Left ventricle myocardium superior (tissue), 1 donor: Measurements from ENCODE around the gene PCBP3. TPM values are rescaled to one million over a fixed set of nuclear protein-coding genes. Genes with fewer than 3 reads are reported as not detected.
"Not testable (repeated sequence)": the region's sequence is repeated elsewhere in the genome, so short reads cannot be mapped to it uniquely, and the experiment has no call there.

ENCODE experiments used
- ATAC-seq: fragments of 200-7000 bp; cut with Tn5 transposase; one replicate; pipeline ENCODE4 v1.9.1; 2020; ENCODE audit warnings: mild to moderate bottlenecking, moderate library complexity
- DNase-seq: peaks from one replicate; pipeline ENCODE4 v3.0.0-alpha.2; 2020
- intact Hi-C: fragments of 100-400 bp; cut with micrococcal nuclease; formaldehyde crosslinking; loops from one replicate; pipeline ENCODE4 v1.11.0; 2022
- total RNA-seq: library from RNA; stranded (reverse); fragmentation: NEBNext Ultra II Directional; extraction: Animal tissue kit (Norgen Biotek cat#: 25700); gene quantifications from one replicate; pipeline ENCODE4 v1.2.1, GENCODE V29; 2021
- donor health status: DM: no; HTN: yes; CAD: no; lungs with severe emphysema.

Gene PCBP3
- total RNA-seq, 1 donor from 2014 or later: 2.7 TPM

DNA sequence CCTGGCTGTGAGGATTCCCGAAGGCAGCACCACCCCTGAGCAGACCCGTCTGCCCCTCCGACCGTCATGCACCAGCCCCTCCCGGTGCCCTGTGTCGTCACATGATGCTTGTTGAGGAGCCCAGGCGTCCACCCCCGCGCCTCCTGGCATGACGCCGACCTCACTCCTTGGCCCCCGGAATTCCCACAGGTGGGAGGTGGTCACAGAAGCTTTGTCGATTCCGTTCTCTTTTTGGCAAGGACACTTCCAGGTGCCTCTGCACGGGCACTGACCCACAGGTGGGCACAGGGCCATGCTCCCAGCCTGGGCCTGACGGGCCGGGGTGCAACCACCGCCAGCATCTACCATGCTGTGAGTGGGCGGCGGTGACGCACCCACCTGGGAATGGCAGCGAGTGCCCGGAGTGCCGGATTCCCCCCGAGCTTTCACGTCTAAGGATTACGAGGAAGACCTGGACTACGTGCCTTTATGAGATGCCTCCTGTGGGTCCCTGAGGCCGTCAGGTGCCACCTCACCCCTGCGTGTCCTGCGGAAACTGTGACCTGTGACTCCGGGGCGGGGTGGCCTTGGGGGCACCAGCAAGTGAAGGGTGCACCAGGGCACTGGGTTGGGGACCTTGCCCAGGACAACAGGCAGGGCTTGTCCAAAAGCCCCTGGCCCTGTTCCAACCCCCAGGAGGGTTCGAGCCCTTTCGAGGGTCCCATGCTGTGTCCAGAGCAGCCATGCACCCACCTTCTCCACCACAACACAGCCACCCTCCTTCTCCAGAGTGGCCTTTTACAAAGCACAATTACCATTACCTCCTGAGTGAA lies 306.6 kb downstream of the PCBP3 start:
- intact Hi-C loops: no loop called here
- ATAC-seq (no peak), DNase-seq (no peak)

DNA sequence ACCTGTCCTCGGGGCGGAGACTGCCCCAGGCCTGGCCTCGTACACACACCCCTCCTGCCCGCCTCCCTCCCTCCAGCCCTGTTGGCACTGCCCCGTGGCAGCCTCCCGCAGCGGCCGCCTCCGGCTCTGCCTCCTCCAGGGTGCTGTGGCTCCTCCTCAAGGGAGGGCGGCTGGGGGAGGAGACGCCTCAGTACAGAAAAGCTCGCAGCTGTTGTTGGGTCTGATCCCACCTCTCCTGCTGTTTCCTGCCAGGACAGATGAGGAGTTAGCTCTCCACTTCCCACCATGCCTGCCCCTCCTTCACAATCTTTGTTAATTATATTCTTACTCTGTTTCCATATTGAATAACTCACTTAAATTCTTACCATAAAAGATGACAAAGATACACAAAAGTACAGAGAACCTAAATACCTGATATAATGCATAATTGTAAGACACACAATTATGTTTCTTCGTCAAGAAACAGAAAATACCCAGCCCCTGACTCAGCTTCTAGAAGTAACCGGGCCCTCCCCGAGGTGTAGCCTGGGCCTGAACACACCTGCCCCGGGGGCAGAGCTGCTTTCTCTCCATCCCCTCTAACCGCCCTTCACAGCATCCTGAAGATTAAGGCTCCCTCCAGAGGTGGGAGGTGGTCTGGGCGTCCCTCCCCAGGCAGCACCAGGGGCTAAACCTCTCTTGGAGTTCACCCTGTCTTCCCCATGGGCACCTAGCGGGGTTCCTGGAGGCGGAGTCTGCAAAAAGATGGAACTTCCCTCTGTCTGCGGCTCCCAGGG lies 307.4 kb downstream of the PCBP3 start:
- ATAC-seq: peak; percentile 66
- peak; percentile 74 for DNase-seq
- intact Hi-C loops: no loop called here

DNA sequence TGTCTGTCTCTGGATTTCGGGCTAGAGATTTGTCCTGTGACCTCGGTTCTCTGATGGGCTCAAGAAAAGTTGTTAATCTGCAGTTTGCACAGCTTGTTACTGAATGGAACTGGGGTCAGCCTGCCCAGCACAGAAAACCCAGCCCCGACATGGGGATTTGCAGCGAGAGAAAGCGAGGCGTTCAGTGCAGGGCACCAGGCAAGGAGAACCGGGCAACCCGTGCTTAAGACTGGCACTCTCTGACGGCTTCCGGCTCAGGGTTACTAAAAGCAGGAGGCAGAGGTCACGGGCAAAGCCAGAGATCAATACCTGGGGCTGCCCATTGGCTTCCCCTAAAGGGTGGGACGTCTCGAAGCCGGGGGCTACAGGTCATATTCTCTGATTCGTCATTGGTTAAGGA lies 308.2 kb downstream of the PCBP3 start:
- intact Hi-C loops: no loop called here
- ATAC-seq (no peak), DNase-seq (no peak)

DNA sequence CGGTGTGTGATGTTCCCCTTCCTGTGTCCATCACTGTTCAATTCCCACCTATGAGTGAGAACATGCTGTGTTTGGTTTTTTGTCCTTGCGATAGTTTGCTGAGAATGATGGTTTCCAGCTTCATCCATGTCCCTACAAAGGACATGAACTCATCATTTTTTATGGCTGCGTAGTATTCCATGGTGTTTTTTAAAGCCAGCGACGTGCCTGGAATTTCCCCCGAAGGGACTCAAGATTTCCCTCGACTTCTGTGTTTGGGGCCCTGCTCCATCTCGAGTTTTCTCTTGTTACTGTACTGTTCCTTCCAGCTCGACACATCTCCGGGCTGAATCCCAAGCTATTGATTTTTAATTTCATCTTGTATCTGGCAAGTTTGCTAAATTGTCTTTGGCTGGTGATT lies 309.0 kb downstream of the PCBP3 start:
- DNase-seq, ATAC-seq, intact Hi-C loops: not testable (repeated sequence)

DNA sequence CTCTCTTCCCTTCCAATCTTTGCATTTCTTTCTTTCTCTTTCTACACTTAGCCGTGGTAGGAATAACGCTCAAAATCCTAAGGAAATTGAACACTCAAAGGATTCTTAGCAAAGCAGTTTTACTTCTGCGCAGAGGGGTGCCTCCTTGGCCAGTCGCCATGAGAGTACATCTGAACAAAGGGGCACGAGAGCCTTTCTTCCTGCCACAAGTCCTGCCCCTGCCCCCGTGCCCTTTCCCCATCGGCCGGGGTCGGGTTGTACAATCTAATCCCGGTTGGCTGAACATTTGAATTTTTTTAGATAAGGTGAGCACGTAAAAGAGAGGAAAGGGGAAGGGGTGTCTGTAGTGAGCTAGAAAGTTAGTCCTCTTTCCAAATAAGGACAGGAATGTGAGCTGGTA lies 309.4 kb downstream of the PCBP3 start:
- intact Hi-C loops: no loop called here
- DNase-seq: no peak
- ATAC-seq: no peak

DNA sequence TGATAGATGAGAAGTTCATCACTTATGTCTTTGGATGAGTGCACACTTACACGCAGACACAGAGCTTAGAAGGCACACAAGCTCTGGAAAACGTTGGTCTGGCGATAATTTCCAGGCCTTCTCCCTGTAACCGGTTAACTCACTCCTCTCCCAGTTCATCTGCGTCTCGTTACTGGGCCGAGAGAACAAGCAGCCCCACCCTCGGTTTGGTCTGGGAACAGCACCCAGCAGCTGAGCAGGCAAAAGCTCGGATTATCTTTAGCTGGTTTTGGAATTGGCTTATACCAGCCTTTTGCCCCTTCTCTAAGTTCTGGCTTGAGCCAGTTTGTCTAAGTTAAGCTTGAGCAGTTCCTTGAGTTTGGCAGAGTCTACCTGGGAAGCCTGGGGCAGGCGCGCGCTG lies 310.7 kb downstream of the PCBP3 start:
- ATAC-seq: peak; percentile 46
- DNase-seq: peak; percentile 58
- intact Hi-C loops: no loop called here

DNA sequence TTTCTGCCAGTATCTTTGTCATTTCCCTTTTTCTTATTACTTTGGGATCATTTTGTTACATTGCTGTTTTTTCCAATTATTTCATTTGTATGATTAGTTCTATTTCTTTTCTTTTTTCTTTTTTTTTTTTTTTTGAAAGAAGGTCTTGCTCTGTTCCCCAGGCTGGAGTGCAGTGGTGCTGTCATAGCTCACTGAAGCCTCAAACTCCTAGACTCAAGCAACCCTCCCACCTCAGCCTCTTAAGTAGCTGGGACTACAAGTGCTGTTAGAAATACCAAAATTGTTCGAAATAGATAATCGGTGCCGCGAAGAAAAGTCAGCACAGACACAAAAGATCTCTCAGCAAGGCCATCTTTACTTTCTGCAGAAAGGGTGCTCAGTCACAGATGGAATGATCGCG lies 311.4 kb downstream of the PCBP3 start:
- no peak for DNase-seq
- ATAC-seq: no peak
- intact Hi-C loops: no loop called here

DNA sequence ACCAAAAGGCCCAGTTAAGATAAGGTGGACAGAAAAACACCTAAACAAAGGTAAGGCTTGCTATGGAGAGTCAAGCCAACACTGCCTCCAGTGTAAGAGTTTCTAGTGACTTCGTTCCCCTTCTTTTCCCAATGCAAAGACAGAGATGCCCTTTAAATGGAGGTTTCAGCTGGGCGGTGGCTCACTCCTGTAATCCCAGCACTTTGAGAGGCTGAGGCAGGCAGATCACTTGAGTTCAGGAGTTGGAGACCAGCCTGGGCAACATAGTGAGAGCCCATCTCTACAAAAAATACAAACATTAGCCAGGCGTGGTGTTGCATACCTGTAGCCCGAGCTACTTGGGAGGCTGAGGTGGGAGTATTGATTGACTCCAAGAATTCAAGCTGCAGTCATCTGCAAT lies 314.0 kb downstream of the PCBP3 start:
- intact Hi-C loops: no loop called here
- ATAC-seq: no peak
- DNase-seq: no peak

DNA sequence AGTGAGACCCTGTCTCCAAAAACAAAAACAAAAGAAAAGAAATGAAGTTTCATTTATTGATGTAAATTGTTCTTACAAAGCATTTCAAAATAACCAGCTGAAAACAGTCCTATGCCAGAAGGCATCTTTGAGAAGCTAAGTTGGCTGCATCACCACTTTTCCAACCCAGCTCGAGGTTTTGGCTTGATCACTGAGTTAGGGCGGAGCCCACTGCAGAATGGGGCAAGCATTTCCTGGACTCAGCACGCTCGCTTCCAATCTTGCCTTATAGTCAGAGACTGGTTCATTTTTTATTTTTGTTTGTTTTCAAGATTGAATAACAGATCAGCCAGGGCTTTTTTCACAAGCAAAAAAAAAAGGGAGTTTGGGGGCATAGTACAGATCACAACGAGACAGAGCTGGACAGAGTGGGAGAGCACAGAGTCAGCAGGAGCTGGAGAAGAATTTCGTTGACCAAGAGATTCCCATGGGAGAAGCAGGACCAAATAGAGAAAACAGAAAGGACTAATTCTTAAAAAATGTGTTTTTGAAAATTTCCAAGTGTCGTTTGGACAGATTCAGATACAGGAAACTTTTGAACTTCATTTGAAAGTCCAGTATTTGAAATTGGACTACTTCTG lies 314.6 kb downstream of the PCBP3 start:
- ATAC-seq (peak; percentile 75), DNase-seq (no peak)
- intact Hi-C loops: no loop called here

DNA sequence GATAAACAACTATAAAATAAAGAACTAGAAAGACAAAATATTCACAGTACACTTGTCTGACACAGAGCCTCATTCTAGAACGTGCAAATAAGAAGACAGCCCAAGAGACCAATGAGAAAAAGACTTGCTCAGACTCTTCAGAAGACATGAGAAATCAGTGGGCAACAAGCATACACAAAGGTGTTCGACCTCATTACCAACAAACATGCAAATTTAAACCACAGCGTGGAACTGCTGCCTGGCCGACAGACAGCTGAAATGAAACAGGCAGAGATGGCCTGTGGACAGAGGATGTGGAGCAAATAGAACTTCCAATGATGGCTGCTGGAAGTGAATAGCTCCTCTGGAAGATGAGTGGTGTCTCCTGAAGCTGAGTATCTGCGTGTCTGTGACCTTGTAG lies 315.7 kb downstream of the PCBP3 start:
- DNase-seq (no peak), ATAC-seq (no peak)
- intact Hi-C loops: no loop called here

DNA sequence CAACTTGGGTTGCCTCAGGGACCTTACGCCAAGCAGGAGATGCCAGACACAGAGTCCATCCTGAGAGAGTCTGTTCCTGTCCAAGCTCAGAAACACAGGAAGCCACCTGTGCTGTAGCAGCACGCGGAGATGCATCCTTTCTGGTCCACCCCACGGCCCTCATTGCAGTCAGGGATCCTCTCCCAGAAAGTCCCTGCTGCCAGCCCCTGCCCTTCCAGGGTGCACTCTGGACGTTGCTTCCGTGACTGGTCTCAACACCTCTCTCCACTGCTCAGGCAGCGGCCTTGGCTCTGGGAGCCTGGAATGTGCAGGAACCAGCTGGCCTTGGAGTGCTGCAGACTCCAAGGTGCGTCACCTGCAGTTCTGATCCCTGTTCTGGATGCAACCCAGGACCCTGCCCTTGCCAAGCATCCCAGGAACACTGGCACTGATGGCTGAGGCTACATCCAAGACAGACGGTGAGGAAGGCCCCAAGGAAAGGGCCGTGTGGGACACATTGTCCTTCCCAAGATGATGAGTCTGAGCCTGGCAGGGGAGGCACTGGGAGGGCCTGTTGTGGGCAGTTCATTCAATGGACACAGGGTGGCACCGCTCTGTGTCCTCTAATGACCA lies 316.4 kb downstream of the PCBP3 start:
- intact Hi-C loops: no loop called here
- DNase-seq: no peak
- ATAC-seq: no peak

DNA sequence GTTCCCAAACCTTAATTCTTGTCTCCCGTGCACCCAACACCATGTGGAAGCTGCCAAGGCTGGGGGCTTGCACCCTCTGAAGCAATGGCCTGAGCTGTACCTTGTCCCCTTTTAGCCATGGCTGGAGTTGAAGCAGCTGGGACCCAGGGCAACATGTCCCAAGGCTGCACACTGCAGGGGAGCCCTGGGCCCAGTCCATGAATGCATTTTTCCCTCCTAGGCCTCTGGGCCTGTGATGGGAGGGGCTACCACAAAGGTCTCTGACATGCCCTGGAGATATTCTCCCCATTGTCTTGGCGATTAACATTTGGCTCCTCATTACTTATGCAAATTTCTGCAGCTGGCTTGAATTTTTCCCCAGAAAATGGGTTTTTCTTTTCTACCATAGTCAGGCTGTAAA lies 317.9 kb downstream of the PCBP3 start:
- DNase-seq, intact Hi-C loops, ATAC-seq: not testable (repeated sequence)

DNA sequence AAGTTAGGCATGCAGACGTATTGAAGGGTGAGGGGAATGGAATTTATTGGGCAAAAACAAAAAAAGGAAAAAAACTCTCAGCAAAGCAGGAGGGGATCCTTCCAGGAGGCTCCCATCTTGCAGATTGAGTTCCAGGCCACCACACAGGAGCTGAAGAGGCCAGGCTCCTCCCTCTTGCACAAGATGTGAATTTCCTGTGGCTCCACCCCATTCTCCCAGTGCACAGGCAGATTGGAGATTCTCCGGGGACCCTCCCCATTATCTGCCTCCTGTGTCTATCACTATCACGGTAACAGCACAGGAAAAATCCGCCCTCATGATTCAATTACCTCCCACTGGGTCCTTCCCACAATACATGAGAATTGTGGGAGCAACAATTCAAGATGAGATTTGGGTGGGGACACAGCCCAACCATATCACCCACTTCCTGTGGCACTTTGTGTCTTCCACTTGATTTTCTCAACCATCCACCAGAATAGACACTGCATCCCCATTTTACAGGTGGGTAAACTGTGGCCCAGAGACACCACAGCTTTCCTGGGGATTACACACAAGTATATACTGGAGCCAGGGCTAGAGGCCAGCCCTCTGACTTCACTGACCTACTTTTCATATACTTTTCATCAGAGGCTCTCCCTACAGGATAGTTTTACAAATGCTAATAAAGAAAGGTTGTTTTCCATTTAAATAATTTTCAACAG lies 319.2 kb downstream of the PCBP3 start:
- peak; percentile 53 for ATAC-seq
- DNase-seq: no peak
- intact Hi-C loops: no loop called here

DNA sequence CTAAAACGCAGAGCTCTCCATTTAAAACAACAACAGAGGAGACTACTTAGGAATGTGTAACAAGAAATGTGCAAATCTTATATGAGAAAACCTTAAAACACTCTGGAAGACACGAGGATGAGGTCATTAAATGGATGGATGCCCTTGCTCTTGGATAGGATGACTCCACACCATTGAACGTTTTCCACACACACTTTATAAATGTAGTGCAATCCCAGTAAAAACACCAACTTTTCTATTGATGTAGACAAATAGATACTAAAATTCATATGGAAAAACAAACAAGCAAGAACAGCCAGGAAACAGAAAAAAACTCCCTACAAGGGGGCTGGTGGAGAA lies 319.7 kb downstream of the PCBP3 start:
- peak; percentile 47 for ATAC-seq
- intact Hi-C loops: no loop called here
- no peak for DNase-seq

DNA sequence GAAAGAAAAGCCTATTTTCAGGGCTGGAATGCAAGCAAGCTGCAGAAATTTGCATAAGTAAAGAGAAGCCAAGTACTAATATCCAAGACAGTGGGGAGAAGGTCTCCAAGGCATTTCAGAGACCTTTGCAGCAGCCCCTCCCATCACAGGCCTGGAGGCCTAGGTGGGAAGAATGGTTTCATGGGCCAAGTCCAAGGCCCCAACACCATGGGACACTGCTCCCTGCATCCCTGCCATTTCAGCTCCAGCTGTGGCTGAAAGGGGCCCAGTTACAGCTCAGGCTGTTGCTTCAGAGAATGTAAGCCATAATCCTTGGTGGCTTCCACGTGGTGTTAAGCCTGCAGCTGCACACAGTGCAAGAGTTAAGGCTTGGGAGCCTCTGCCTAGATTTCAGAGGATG lies 321.1 kb downstream of the PCBP3 start:
- intact Hi-C loops: no loop called here
- ATAC-seq (no peak), DNase-seq (no peak)

DNA sequence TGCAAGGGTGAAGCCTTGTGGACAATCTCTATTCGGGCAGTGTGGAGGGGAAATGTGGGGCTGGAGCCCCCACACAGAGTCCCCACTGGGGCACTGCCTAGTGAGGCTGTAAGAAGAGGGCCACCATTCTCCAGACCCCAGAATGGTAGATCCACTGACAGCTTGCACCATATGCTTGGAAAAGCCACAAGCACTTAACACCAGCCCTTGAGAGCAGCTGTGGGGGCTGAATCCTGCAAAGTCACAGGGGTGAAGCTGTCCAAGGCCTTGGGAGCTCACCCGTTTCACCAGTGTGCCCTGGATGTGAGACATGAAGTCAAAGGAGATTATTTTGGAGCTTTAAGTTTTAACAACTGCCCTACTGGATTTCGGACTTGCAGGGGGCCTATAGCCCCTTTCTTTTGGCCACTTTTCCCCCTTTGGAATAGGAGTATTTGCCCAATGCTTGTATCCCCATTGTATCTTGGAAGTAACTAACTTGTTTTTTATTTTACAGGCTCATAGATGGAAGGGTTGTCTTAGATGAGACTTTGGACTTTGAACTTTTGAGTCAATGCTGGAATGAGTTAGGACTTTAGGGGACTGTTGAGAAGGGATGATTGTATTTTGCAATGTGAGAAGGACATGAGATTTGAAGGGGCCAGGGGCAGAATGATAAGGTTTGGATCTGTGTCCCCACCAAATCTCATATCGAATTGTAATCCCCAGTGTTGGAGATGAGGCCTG lies 321.7 kb downstream of the PCBP3 start:
- no peak for ATAC-seq
- intact Hi-C loops: no loop called here
- DNase-seq: no peak

DNA sequence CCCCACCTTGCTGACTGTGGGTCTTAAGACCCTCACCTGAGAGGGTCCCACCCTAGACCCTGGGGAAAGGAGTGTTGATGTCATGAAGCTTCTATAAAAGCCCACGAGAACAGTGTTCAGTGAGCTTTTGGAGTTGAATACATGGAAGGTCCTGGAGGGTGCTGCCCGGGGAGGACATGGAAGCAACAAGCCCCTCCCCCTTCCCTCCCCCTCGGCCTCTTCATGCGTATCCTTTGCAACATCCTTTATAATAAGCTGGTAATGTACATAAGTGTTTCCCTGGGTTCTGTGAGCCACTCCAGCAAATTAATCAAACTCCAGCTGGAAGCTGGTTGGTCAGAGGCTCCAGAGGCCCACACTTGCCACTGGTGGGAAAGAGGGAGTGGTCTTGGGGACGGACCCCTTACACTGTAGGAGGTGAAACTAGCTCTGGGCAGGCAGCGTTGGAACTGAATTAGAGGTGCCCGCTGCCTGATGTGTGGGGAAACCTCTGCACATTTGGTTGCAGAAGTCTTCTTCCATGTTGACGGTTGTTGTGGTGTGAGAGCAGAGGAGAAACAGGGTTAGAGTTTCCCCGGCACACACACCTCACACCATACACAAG lies 323.4 kb downstream of the PCBP3 start:
- intact Hi-C loops: no loop called here
- no peak for ATAC-seq
- DNase-seq: no peak

DNA sequence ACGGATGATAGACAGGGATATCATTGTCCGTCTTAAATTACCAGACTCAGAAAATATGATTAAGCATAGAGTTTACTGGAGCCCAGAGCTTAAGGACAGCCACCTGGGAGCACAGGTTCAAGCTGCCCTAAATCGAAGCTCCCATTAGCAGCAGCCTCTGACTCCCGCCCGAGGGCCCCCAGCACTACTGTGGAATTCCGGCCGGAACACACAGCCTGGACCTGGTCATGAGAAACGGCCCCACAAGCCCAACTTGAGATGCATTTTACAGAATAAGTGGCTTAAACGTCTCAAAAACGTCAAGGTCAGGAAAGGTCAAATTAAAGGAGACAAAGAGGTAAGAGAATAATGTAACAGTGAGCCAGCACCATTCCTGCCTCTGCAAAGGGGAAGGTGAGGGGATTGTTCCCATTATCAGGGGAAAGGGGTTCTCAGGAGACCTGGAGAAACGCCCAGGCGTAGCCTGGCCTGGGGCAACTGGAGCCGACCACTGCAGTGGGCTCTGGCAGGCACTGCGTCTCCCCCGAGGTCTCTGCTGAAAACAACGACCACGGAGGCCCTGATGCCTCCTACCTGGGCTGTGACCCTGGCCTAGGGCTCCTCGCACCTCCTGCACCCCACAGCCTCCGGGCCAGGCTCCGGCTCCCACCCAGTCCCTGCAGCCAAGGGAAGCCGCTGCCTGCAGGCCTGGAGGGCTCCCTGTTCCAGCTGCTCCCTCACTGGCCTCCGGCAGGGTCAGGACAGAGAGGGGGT lies 326.6 kb downstream of the PCBP3 start:
- ATAC-seq (no peak), DNase-seq (no peak)
- intact Hi-C loops: loop anchor here (10.0 kb wide), 1 partner anchor 135 kb away; no protein-coding TSS in a partner anchor
